ENCODE data around the gene OR10H5. TPM values are rescaled to one million over a fixed set of nuclear protein-coding genes. Genes with fewer than 3 reads are reported as not detected.

OR10H5 gene
- total RNA-seq, 1 donor, result not detected

DNA sequence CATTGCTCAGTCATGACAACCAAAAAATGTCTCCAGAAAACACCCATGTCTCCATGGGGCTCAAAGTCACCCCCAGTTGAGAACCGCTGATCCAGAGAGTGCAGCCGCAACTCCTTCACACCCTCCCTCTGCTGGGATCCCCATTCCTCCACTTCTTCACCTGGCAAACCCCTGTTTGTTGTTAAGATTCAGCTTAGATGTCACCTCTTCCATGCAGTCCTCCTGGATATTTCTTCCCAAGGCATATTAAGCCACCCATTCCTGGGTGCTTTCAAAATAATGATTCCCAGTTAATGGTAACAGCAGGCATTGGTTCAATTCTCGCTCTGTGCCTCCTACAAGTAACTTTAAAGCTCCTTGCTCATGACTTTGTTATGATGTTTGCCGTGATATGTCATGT lies 24.0 kb downstream of the OR10H5 start:
- no peak for DNase-seq (ENCODE audit: low read depth)
- no peak for TF ChIP-seq CTCF (IDR thresholded peaks at IDR 0.05; ENCODE audit: insufficient read depth, low read length)

DNA sequence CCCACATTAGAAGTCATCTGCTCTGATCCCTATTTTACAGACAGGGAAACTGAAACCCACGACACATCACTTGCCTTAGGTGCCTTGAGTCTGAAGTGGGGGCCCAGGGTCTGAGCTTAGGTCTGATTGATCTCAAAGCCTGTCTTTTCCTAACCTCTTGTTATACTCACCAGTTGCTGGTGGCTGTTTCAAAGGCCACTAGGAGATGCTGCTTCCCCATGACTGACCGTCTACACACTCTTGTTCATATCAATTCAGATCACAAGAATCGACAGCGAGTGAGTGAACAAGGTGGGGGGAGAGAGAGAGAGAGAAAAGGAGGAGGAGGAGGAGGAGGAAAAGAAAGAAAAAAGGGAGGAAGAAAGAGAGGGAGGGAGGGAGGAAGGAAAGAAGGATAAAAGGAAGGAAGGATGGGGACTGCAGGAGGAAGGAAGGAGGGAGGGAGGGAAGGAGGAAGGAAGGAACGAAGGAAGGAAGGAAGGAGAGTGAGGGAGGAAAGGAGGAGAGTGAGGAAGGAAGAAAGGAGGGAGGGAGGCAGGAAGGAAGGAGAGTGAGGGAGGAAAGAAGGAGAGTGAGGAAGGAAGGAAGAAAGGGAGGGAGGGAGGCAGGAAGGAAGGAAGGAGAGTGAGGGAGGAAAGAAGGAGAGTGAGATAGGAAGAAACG lies 24.7 kb downstream of the OR10H5 start:
- TF ChIP-seq CTCF (IDR thresholded peaks at IDR 0.05; ENCODE audit: insufficient read depth, low read length), result no peak
- DNase-seq (ENCODE audit: low read depth), result no peak

More for the DNA sequence above, 24.0 kb downstream of the OR10H5 start:
- no peak overlapping the region for H3K4me3 ChIP-seq (ENCODE audit: low read depth, low read length)

DNA sequence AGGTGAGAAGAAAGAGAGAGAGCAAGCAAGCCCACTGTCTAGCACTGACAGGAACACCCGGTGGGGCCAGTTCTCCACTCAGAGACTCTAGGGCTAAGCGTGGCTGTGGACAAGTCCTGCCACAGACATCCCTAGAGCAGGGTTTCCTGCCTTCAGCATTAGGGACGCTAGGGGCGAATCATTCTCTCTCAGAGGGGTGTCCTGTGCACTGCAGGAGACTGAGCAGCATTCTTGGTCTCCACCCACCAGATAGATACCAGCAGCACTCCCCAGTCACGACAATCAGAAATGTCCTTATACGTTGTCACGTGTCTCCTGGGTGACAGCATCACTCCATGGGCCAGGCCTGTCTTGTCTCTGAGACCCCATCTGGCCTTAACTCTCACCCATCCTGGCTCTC lies 26.5 kb downstream of the OR10H5 start:
- DNase-seq (ENCODE audit: low read depth), result no peak
- H3K4me3 ChIP-seq (ENCODE audit: low read depth, low read length), result no peak overlapping the region

More for the DNA sequence above, 24.7 kb downstream of the OR10H5 start:
- no peak overlapping the region for H3K4me3 ChIP-seq (ENCODE audit: low read depth, low read length)

DNA sequence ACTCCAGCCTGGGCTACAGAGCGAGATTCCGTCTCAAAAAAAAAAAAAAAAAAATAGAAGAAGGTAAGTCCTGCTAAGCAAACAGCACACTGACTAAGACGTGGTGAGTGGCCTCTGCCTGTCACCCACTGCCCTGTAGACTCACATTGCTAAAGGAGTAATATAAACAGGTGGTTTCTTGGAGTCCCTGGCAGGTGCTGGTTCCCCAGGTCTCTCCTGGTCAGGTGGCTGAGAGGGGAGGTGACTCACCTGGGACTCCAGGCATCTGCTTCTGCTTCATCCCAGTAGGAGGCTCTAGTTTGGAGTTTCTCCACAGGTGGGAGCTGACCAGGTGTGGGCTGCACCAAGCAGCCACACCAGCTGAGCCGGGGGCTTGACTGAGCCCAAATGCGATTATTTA lies 27.8 kb downstream of the OR10H5 start, which contains the start of gene OR10H1:
OR10H1 (minus strand) TSS at position 359 of the 400 bp plus-strand sequence. CDS start 7,627 bp downstream, outside the sequence.
- no peak for TF ChIP-seq CTCF (IDR thresholded peaks at IDR 0.05; ENCODE audit: insufficient read depth, low read length)
- no peak for DNase-seq (ENCODE audit: low read depth)
- H3K4me3 ChIP-seq (ENCODE audit: low read depth, low read length), result no peak within 1 kb of the TSS

More for the DNA sequence above, 26.5 kb downstream of the OR10H5 start:
- no peak for TF ChIP-seq CTCF (IDR thresholded peaks at IDR 0.05; ENCODE audit: insufficient read depth, low read length)

- DNase-seq (ENCODE audit: low read depth), result no peak
- H3K4me3 ChIP-seq (ENCODE audit: low read depth, low read length), result no peak overlapping the region
- TF ChIP-seq CTCF (IDR thresholded peaks at IDR 0.05; ENCODE audit: insufficient read depth, low read length), result no peak
Measured at GRCh38 chr19:15820646-15821045, 33.2 kb downstream of the OR10H5 start.

GRCh38 chr19:15825753-15826152 lies 38.3 kb downstream of the OR10H5 start:
- DNase-seq (ENCODE audit: low read depth), result no peak
- no peak overlapping the region for H3K4me3 ChIP-seq (ENCODE audit: low read depth, low read length)
- TF ChIP-seq CTCF (IDR thresholded peaks at IDR 0.05; ENCODE audit: insufficient read depth, low read length), result no peak

All from fibroblast of the aortic adventitia (primary cell).